IPS-18c (cell line): ENCODE data around the gene MTCL1.

Experiments
- H3K4me3 ChIP-seq: 2 replicates; pipeline ENCODE4 v1.7.0; 2013; ENCODE audit warnings: low read depth, mild to moderate bottlenecking, low read length, moderate library complexity; ENCODE audit not compliant: insufficient read depth
- H3K9me3 ChIP-seq: one replicate; pipeline ENCODE4 v1.6.1; 2013; ENCODE audit warnings: mild to moderate bottlenecking, low read length, moderate library complexity; ENCODE audit not compliant: control insufficient read depth, insufficient read depth

The MTCL1 gene

DNA sequence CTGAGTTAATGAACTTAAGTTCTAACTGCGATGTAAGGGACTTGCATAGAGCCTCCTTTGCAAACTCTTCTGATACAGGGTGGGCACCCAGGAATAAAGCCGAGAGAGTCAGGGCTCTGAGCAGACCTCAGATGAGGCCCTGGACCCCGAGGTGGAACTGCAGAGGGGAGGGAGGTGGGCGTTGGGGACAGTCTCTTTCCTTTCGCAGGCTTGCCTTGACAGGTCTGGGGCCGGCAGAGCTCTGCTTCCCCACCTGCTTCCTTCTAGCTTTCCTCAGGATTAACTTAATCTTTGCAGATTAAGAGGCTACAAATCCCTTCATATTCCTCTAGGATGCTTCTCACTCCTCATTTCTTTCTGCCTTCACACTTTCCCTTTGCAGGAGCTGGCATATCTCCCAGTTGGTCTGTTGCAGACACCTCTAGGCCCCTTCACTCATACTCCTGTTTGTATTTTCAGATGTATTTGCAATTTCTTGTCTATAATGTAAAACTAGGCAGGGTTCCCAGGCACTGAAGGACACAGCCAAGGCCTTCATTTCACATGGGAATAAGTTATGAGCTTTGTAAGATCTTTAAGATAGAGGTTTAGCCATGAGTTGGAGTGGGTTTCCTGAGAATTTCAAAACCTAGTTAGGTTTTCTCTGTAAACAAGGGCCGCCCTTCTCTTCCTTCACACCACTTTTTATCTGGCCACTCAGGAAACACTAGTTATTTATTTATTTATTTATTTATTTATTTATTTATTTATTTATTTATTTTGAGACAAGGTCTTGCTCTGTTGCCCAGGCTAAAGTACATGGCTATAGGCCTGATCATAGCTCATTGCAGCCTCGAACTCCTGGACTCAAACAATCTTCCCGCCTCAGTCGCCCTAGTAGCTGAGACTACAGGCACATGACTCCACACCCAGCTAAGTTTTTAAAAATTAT, 70.9 kb downstream of the MTCL1 start:
- Histone ChIP-seq H3K4me3 (no peak overlapping the region), H3K9me3 (no peaks in the 10 kb centered on the region)

DNA sequence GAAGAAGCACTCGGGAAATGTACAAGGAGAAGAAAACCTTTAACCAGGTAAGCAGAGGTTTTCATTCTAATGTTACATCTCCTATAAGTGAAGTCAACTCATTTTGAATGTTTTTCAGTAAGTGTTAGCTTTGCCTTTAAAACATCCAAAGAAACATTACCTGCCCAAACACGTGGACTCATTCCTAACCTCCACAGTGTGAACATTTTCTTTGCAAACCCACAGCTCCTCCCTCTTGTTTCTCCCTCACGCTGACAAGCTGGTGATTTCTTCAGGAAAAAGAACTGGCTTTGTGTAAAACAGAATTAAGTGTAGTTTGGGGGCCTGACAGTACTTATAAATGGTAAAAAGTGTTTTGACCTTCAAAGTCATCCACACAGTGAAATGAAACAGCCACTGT, 72.5 kb downstream of the MTCL1 start:
- no peaks in the 10 kb centered on the region for H3K9me3 ChIP-seq
- no peak overlapping the region for H3K4me3 ChIP-seq

DNA sequence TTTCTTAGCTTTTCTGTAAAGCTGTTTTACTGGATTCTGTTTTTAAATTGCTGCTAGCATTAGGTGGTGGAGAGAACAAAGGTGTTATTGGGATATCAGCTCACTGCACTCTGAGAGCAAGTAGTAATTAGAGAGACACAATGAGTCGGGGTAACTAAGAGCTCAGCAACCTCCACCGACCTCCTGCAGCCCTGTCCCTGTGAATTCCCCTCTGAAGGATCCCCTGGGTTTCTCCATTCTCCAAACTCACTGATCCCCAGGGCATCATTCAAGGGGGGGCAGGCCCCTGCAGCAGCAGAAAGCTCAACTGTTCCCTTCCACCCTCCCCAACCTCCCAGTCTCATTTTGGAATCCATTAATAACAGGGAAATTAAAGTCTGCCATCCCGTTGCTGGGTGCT, 73.0 kb downstream of the MTCL1 start:
- Histone ChIP-seq H3K9me3 (no peaks in the 10 kb centered on the region), H3K4me3 (no peak overlapping the region)

DNA sequence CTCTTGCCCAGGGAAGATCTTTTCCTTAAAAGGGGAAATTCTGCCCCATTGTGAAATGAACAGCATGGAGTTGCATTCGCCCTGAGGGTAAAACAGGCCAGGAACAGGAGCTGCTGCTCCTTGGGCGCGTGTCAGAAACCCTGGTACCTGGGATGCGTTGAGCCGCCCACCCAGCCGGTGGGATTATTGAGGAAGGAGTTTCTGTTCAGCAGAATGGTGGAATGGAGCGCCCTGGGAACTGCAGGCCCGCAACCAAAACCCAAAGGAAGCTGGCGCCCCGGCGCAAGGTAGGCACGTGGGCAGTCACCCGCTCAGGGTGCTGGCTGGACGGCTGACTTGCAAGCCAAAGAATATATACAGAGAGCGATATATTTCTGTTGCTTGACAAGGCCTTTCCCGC, 73.5 kb downstream of the MTCL1 start:
- no peaks in the 10 kb centered on the region for H3K9me3 ChIP-seq

DNA sequence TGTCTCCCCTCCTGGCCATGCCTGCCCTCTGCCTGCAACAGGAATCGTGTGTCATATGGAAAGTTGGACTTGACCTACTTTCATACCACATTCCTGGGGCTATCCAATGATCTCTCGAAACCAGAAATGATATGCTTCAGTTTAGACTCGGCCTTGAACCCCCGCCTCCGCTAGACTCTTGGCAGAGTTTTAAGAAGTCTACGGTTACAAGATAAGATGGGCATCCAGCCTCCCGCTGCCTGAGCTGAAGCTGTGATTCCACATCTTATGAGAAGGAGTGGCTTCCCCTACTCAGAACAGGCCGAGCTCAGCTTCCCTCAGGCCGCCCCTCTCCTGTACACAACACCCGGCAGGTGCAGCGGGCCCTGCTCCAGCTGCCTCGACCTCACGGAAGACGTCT, 73.9 kb downstream of the MTCL1 start:
- Histone ChIP-seq H3K9me3 (no peaks in the 10 kb centered on the region), H3K4me3 (no peak overlapping the region)

More for the DNA sequence above, 73.5 kb downstream of the MTCL1 start:
- no peak overlapping the region for H3K4me3 ChIP-seq

DNA sequence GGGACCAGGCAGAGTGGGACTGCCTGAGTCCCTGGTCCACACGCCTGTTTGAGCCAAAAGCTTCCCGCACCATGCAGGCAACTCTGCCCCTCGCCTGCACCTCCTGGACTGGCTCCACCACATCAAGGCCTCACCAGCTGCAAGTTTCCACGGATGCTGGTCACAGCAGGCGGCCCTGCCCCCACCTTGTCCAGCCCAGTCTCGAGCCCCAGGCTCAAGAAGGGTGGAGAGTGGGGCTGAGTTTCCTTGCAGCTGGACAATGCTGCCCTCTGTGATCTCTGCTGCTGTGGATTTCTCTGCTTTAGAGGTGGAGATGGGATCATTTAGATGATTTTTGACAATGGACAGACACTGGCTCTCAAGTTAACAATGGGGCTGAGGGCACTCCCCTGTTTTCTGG, 74.9 kb downstream of the MTCL1 start:
- Histone ChIP-seq H3K4me3 (no peak overlapping the region), H3K9me3 (no peaks in the 10 kb centered on the region)

DNA sequence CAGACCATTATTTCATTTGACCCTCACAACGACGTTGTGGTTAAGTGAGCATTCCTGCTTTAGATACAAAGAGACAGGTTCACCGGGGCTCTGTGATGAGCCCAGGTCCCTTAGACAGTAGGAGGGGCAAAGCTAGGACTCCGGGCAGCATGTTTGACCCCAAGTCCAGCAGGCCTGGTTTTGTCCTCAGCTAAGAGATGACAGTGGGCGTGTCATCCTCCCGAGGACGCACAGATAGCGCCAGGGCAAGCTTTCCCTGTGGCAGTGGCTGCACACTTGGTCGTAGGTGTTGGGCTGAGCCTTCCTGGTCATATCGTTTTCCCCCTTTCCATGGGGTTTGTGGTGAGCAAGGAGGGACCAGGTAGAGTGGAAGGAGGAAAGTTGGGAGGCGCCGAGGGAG, 76.3 kb downstream of the MTCL1 start:
- H3K4me3 ChIP-seq = no peak overlapping the region
- no peaks in the 10 kb centered on the region for H3K9me3 ChIP-seq

DNA sequence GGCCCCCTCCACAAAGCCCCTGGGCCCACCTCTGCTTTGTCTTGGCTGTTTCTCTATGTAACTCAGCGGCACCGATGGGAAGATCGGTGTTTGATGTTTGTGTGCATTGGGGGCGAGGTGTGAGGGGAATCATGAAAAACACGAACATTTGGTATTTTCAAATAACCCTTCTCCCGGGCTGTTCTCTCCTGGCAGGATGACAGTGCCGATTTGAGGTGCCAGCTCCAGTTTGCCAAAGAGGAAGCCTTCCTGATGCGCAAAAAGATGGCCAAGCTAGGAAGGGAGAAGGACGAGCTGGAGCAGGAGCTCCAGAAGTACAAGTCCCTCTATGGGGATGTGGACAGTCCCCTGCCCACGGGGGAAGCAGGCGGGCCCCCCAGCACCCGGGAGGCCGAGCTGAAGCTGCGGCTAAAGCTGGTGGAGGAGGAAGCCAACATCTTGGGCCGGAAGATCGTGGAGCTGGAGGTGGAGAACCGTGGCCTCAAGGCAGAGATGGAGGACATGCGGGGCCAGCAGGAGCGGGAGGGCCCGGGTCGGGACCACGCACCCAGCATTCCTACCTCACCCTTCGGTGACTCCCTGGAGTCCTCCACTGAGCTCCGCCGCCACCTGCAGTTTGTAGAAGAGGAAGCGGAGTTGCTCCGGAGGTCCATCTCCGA, 78.1 kb downstream of the MTCL1 start:
- no peaks in the 10 kb centered on the region for H3K9me3 ChIP-seq

DNA sequence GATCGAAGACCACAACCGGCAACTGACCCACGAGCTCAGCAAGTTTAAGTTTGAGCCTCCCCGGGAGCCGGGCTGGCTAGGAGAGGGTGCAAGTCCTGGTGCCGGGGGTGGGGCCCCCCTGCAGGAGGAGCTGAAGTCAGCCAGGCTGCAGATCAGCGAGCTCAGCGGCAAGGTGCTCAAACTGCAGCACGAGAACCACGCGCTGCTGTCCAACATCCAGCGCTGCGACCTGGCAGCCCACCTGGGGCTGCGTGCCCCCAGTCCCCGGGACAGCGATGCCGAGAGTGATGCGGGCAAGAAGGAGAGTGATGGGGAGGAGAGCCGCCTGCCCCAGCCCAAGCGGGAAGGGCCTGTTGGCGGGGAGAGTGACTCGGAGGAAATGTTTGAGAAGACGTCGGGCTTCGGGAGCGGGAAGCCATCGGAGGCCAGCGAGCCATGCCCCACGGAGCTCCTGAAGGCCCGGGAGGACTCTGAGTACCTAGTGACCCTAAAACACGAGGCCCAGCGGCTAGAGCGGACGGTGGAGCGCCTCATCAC, 78.7 kb downstream of the MTCL1 start:
- Histone ChIP-seq H3K4me3 (no peak overlapping the region), H3K9me3 (no peaks in the 10 kb centered on the region)

More for the DNA sequence above, 78.1 kb downstream of the MTCL1 start:
- H3K4me3 ChIP-seq = no peak overlapping the region

DNA sequence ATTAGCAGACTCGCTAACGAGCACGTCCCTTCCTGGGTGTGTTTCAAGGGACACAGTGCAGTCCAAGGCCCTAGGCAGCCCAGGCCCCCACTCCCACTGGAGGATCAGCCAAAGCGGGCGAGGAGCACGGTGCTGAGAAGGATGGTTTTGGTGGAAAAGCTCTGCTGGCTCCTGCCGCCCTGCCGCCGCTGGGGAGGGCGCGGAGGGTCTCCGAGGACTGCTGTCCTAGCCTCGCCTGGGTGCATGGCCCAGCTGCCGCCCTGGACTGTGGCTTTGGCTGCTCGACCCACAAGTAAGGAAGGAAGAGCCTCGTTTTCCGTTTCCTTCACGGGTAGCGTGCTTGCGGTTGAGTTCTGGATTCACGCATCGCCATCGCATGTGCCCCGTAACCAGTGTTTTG, 79.9 kb downstream of the MTCL1 start:
- Histone ChIP-seq H3K4me3 (no peak overlapping the region), H3K9me3 (no peaks in the 10 kb centered on the region)

DNA sequence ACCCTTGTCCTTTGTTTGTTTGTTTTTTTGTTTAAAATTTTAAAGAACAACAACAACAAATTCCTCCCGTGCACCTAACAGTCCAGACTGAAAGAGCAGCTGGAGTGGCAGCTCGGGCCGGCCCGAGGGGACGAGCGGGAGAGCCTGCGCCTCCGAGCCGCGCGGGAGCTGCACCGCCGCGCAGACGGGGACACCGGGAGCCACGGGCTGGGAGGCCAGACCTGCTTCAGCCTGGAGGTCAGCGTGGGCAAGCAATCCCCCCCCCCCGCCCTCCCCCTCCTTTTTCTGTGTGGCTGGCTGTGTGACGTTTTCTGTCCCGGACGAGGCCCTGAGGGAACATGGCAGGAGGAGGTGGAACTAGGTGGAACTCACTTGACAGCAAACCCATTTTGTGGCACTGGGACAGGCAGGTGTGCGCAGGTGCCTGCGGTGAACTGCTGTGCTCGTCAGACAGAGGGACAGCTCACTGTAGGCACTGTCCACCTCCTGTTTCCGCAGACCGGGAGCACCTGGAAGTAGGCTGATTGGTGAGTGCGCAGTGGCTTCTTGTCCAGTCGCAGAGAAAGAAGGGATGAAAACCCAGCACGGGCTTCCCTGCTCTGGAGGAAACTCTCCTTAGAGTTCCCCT, 80.6 kb downstream of the MTCL1 start:
- H3K4me3 ChIP-seq = no peak overlapping the region
- H3K9me3 ChIP-seq = no peaks in the 10 kb centered on the region

DNA sequence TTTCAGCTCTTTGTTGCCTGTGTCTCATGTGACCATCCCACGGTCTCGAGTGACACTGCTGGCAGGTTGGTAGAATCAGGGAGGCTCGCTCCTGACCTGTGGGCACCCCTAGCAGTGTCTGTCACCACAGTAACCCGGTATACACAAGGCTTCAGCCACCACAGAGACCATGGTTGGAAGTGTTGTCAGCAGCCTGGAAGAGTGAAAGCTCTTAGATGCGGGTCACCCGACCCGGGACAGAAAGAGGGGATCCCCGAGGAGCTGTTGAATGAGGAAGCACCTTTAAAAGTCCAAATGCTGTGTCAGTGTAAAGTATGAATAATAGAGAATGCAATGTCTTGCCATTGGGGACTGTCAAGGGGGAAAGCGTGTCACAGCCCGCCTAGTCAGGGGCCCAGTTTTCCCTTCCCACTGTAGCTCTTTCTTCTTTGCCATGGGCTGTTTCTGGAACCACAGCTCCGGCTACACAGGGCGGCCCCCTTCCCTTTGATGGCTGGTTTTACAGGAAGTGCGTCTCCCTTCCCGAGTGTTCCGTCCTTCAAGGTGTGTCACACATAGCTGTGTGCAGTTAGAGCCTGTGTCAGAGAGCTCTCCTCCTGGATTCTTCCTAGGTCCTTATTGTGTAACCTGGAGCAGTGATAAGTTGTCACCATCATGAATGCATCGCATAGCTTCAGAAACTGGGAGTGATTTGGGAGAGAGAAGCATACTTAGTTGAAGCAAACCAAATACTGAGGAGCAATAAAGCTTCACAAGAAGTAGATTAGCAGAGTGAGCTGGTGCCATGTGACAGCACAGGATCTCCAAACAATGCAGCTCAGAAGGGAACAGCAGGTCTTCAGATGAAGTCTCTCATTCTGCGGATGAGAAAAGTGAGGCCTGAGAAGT, 81.4 kb downstream of the MTCL1 start:
- Histone ChIP-seq H3K9me3 (no peaks in the 10 kb centered on the region), H3K4me3 (no peak overlapping the region)

DNA sequence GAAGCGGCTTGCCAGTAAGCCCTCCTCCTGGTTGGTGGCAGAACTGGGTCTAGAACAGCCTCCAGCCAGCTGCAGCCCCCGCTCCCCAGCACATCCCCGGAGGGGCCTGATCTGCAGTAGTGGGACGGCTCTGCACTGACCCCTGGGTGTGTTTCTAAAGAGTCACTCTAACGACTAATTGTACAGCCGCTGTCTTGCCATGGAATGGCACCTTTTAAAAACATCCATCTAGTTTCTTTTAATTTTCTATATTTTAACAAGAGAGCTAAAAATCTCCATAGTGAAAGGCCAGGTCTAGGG, 82.0 kb downstream of the MTCL1 start:
- Histone ChIP-seq H3K9me3 (no peaks in the 10 kb centered on the region), H3K4me3 (no peak overlapping the region)

DNA sequence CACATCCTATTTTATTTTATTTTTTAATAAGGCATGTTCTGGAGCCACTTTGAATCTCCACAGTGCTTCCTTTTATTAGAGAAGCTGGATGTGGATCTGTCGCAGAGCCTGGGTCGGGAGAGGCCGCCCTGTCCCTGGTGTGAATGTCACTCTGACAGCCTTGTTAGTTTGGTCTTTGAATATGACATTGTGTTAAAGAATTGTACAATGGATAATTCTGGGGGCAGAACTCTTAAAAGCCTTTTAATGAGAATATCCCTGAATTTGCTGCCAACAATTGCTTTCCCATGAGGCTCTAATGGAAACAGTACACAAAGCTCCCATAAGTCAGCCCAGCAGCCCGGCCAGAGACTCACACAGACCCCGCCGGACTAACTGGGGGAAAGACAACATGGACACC, 82.4 kb downstream of the MTCL1 start:
- Histone ChIP-seq H3K4me3 (no peak overlapping the region), H3K9me3 (no peaks in the 10 kb centered on the region)

DNA sequence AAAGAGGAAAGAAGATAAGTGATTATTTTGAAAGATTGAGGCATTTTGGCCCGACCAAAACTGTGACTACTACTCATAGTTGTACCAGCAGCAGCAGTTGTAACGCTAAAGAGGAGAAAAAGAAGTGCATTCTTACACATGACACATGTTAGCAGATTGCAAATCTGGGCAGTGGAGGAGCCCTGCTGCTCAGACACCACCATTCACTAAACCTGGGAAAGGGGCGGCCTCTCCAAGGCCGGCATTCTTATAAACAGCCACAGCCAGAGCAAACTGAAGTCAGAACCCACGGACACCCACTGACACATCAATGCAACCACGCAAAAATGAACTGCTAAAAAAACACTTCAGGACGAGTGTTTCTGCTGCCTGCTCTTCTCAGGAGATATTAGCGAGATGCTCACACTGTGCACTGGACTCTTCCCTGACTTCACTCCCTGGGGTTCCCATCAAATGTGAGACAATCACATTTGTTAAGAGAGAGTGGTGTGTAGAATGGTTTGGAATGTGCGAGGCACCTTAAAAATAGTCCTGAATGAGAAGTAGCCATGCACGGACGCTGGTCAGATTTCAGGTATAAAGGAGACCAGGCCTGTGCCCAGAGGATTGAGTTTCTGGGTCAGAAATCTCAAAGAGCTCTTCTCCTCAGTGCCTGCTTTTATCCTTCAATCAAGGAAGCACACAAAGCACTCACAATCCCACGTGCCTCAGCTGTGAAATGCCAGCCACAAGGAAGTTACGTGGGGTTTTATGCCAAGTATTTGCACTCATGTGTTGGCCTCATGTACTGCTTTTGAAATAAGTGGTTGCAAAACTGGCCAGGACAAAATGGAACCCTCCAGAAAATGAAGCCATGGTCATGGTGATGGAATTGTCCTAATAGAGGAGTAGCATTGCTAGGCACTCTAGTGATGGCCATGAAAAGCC, 83.4 kb downstream of the MTCL1 start:
- H3K4me3 ChIP-seq = no peak overlapping the region
- H3K9me3 ChIP-seq = no peaks in the 10 kb centered on the region

DNA sequence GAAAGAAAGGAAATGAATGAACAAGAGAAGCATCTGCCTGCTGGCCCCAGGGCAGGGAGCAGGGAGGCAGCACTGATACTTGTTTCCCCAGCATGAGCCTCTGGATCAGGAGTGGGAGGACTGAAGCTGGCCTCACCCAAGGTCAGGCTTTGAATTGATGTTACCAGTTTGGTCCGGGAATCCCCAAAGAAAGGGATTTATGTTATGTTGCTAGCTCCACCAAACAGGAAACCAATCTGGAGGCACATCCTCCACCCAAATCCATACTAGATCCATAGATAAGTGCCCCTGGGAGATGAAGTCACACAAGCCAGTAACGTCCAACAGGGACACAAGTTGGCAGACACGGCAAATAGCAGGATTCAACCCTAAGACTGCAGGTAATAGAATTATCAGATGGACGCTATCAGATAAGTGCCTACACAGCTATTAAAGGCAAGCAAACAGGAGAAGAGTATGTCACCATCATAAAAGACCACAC, 85.9 kb downstream of the MTCL1 start:
- Histone ChIP-seq H3K4me3 (no peak overlapping the region), H3K9me3 (no peaks in the 10 kb centered on the region)
